HL-60/S4 treated with phorbol 12-myristate 13-acetate at 8.2 ng/mL for 4 days and 3 days (cell line): ENCODE measurements around the gene ADGRF5.

Source experiments
- in situ Hi-C: fragments of 300-500 bp; cut with MboI; formaldehyde crosslinking; loops from 2 replicates; pipeline ENCODE4 v1.15.0; 2022; ENCODE audit warnings: low sequenced_read_pairs

ADGRF5 gene

GRCh38 chr6:46932526-46933319 lies 11.0 kb upstream of the ADGRF5 start:
- in situ Hi-C loops, result no loop called here

DNA sequence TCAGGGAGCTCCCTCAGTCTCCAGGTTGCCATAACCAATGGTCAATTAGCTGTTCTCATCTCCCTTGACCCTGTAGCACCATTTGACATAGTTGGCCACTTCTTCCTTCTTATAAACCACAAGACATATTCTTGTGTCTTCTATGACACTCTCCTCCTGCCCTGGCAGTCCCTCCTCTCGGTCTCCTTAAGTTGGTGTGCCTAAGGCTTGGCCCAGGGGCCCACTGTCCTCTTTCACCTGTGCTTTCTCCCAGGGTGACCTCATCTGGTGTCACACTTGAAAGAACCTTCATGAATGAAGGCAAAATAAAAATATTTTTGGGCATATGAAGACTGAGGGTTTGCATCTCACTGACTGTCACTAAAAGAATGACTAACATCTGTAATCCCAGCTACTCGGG lies 9.7 kb upstream of the ADGRF5 start:
- in situ Hi-C loops, result no loop called here

GRCh38 chr6:46930331-46930730 lies 8.6 kb upstream of the ADGRF5 start:
- in situ Hi-C loops, result no loop called here

DNA sequence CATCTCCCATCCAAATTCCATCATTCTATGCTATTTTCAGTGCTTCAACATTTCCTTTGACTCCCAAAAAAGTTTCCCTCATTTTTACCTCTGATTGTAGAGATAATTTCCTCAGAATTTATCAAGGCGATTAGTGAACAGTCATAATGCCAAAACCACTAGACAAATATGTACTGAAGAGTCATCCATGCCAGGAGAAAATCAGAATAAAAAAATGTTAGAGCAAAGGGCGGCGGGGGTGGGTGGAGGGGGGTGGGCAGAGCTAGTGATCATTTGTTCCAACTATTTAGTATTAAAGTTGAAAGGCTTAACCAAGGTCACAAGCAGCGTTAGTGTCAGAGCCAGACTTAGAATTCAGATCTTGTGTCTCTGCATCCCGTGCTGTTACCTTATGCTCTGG lies 5.3 kb upstream of the ADGRF5 start:
- in situ Hi-C loops, result no loop called here

- in situ Hi-C loops, result no loop called here
Observed at GRCh38 chr6:46926481-46926880, 4.7 kb upstream of the ADGRF5 start.

DNA sequence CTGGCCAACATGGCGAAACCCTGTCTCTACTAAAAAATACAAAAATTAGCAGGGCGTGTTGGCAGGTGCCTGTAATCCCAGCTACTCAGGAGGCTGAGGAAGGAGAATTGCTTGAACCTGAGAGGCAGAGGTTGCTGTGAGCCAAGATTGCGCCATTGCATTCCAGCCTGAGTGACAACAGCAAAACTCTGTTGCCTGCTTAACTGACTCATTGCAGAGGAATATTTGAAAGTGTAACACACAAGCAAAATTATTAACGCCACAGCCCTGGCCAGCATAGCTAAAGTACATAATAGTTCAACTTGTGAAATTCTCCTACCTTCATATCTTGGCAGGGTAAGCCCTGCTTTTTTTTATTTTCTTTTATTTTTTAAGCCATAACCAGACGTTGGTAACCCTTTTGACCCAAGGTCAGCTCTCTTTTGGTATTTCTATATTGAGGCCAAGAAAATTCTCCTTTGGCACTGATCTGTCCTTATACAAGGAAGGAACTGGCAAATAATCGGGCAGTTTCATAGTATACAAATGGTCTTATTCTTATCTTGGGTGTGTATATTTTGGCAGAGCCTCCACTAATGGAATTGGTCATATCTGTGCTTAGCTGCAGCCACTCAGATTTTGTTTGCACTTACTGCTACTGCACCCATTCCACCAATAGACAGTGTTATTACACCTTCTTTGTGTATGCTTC lies 4.0 kb upstream of the ADGRF5 start:
- in situ Hi-C loops, result no loop called here

- in situ Hi-C loops, result no loop called here
Observed at GRCh38 chr6:46923476-46923875, 1.7 kb upstream of the ADGRF5 start.

- in situ Hi-C loops, result no loop called here
Observed at GRCh38 chr6:46921059-46921458, 679 bp downstream of the ADGRF5 start.

GRCh38 chr6:46918806-46919205 lies 2.9 kb downstream of the ADGRF5 start:
- in situ Hi-C loops, result no loop called here

- in situ Hi-C loops, result no loop called here
Observed at GRCh38 chr6:46917002-46917545, 4.7 kb downstream of the ADGRF5 start.

DNA sequence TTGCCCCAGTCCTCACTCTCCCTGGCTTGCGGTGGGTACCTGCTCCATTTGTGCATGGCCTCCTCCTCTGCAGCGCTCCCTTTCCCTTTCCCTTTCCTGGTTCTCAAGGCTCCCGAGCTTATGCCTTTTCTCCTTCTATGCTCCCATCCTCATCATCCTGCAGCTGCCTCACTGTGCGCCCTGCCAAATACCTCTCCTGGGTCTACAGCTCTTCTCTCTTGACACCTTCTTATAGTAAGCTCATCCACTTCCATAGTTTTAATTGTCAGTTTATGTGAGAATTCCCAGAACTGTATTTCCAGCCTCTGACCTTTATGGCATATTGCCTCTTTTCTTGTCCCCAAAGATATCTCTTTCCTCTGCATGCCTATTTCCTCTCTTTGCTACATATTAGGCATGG lies 5.9 kb downstream of the ADGRF5 start:
- in situ Hi-C loops, result no loop called here

DNA sequence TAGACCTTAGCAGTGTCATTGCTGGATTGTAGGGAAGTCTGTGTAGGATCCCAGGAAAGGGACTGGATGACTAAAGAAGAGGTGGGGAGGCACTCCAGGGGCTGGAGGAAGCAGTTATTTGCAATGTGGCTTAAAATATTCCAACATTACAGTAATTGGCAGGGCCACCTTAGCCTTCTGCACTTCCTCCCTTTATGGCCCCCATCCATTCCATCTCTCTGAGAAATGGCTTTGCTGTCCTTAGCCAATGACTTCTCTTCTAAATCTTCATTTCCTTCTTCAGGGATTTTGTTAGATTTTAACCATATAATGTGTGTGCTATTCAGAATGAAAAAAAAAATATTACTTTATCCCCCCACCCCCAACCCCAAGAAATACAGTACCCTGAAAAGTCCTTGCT lies 6.4 kb downstream of the ADGRF5 start:
- in situ Hi-C loops, result no loop called here

DNA sequence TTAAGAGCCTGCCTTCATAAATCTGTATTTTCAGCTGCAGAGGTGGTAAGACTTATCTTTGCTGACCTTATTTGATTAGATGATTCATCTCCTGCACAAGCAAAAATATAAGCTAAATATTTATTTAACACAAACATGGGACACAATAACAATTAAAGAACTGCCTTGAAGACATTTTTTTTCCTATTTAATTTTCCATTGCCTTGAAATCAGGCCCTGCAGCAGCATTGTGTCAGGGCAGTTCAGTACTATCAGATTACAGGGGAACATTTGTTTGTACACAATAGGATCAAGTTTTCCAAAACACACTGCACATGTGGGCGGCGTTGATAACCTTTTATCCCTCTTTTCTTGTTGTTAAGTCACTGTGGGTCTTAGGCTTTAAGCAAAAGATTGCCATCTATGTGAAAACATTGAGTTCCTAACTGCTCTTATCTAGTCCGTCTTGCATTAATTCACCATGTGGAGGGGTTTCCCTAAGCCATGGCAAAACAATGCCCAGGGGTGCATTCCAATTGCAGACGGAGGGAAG lies 7.4 kb downstream of the ADGRF5 start:
- in situ Hi-C loops, result no loop called here

GRCh38 chr6:46909371-46909770 lies 12.4 kb downstream of the ADGRF5 start:
- in situ Hi-C loops, result no loop called here

DNA sequence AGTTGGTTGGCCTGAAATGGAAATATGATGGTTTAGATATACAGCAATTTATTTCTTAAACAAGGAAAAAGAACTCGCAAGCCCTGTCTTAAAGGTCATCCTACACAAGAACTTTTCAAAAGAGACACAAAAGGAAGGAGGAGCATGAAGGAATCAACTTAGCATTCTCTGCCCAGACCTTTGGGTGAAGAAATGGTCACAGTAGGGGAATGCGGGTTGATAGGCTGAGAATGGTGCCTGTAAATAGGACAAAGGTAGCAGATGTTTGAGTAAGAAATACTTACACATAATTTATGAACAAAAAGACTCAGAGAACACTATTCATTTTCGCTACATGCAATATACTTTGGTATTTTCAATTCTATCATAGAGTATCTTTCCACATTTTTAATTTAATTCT lies 15.0 kb downstream of the ADGRF5 start:
- in situ Hi-C loops, result no loop called here

DNA sequence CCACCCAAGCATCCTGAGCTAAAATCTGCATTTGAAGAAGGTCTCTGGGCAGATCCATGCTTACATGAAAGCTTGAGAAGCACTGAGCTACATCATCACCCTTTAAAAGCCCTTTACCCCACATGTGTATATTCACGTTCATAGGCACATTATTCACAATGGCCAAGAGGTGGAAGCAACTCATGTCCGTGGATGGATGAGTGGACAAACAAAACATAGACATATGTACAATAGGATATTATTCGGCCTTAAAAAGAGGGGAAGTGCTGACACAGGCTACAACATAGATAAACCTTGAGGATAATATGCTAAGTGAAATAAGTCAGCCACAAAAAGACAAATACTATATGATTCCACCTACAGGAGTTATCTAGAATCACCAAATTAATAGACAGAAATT lies 17.6 kb downstream of the ADGRF5 start:
- in situ Hi-C loops, result no loop called here

- in situ Hi-C loops, result no loop called here
Observed at GRCh38 chr6:46903175-46903574, 18.6 kb downstream of the ADGRF5 start.

DNA sequence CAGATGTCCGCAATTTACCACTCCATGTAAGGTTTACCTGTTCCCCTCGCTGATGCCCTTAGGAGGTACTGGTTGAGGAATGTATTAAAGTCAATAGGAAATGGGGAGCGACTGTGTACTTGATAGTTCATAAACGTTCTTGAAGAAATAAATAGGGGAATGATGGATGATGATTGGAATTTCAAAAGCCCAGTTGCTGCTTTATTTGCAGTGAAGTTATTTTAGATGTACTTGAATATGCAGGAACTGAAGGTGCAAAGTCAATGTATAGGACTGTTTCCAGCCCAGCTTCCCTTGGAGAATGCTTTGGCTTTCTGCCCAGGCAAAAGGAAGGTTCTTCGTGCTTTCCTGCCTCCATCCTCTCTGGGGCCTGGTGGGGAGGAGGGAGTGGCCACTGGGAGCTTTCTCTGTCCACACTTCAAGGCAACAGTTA lies 19.8 kb downstream of the ADGRF5 start:
- in situ Hi-C loops, result no loop called here

DNA sequence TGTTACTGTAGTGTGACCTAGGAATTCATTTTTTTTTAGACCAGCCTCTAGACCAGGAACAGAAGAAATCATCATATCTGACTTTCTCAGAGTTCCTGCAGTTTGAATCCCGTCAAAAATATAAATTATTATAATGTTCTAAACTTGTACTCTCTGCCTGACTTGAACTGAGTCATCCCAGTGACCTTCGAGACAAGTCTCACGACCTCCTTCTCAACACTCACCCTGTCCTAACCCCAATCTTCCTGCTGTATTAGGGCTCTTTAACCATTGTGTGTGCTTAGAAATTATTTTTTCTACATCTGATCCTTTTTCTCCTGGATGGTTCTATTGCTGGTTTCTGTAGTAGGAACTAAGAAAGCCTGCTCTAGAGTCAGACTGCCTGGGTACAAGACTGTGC lies 21.5 kb downstream of the ADGRF5 start:
- in situ Hi-C loops, result no loop called here

DNA sequence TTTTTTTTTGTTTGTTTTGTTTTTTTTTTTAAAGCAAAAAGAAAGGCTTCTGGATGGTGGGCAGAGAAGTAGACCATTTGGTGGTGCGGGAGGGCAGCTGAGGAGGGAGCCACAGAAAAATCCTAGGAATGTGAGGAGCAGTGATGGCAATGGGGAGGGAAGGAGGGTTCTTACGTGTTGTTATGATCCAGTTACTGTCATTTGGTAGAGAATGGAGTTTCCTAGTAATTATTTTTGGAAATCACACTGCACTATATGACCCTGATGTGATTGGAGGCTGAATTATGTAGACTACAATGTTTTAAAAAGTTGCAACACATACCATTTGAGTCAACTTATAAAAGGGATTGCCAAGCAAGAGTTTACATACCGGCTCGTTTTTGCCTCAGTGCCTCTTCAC lies 22.1 kb downstream of the ADGRF5 start:
- in situ Hi-C loops, result no loop called here

GRCh38 chr6:46898006-46898405 lies 23.7 kb downstream of the ADGRF5 start:
- in situ Hi-C loops, result no loop called here

DNA sequence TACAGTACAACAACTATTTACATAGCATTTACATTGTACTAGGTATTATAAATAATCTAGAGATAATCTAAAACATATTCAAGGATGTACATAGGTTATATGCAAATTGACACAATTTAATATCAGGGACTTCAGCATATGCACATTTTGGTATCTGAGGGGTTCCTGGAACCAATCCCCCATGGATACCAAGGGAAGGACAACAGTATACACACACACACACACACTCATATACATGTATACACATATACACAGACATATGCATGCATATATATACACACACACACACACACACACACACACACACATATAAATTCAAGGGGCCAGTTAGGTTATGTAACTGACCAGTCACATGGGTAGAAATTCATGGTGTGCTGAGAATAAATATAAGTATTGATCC lies 24.9 kb downstream of the ADGRF5 start:
- in situ Hi-C loops, result no loop called here
